Esophagus squamous epithelium (tissue), 5 donors: ENCODE measurements around the gene ADAMTS3. TPM values are rescaled to one million over a fixed set of nuclear protein-coding genes. Genes with fewer than 3 reads are reported as not detected.

Experiments
- DNase-seq: peaks from one replicate; lab custom pipeline; 2025; lab: John Stamatoyannopoulos, UW
- H3K27ac ChIP-seq, 4 donors: fragments of 200-600 bp; sonication (generic); one replicate each; pipeline ENCODE4 v1.5.1; 2016 to 2019; ENCODE audit warnings: mild to moderate bottlenecking in 1 of 4
- H3K27me3 ChIP-seq, 4 donors: fragments of 200-600 bp; sonication (generic); 1 replicate in 3 of 4; 2 replicates in 1 of 4; pipeline versions ENCODE4 v1.5.1 to v1.6.0; 2017 to 2021; ENCODE audit warnings: antibody characterized with exemption in 1 of 4
- H3K36me3 ChIP-seq, 3 donors: fragments of 200-600 bp; sonication (generic); one replicate each; pipeline ENCODE4 v1.5.1; 2016 to 2019
- H3K4me1 ChIP-seq, 3 donors: fragments of 200-600 bp; sonication (generic); one replicate each; pipeline ENCODE4 v1.5.1; 2017 to 2019
- H3K4me3 ChIP-seq, 4 donors: fragments of 200-600 bp; sonication (generic); 1 replicate in 3 of 4; 2 replicates in 1 of 4; pipeline ENCODE4 v1.5.1; 2016 to 2019; ENCODE audit warnings: mild to moderate bottlenecking in 2 of 4, moderate library complexity in 1 of 4
- H3K9me3 ChIP-seq, 3 donors: fragments of 200-600 bp; sonication (generic); one replicate each; pipeline ENCODE4 v1.5.1; 2016 to 2019
- POLR2A ChIP-seq, 4 donors: fragments of 450-650 bp; IDR thresholded peaks; one replicate each; pipeline ENCODE4 v1.6.1; 2017; ENCODE audit warnings: antibody characterized with exemption in 4 of 4, mild to moderate bottlenecking in 4 of 4, moderate library complexity in 3 of 4
- WGBS, 2 donors: methylation state at CpG; one replicate each; pipeline ENCODE4 v1.1.5; 2018; 5-methylcytosine and 5-hydroxymethylcytosine counted together
- intact Hi-C: fragments of 100-400 bp; cut with DNase I; formaldehyde crosslinking; loops from one replicate; pipeline ENCODE4 v1.15.0; 2022
- total RNA-seq, 4 donors: library from RNA; depleted of rRNA; stranded (reverse); fragments of >200 nt; gene quantifications; one replicate each; pipeline ENCODE4 v1.1.0, GENCODE V29; 2016
- TF ChIP-seq, protein P1 (sequence below), 6 experiments: fragments of 450-650 bp in 4 of 6; fragments of 200-600 bp in 2 of 6; sonication (generic) in 2 of 6; IDR thresholded peaks; one replicate each; pipeline ENCODE4 v1.5.1; 2016 to 2019; ENCODE audit warnings: antibody characterized with exemption in 6 of 6, mild to moderate bottlenecking in 4 of 6, moderate library complexity in 4 of 6
- donor health status: DM: yes; HTN: yes; CAD: no.

The ADAMTS3 gene
- total RNA-seq, 4 donors from 2014 or later, result 0.15 to 0.57 (median 0.18) TPM; not detected in 1

DNA sequence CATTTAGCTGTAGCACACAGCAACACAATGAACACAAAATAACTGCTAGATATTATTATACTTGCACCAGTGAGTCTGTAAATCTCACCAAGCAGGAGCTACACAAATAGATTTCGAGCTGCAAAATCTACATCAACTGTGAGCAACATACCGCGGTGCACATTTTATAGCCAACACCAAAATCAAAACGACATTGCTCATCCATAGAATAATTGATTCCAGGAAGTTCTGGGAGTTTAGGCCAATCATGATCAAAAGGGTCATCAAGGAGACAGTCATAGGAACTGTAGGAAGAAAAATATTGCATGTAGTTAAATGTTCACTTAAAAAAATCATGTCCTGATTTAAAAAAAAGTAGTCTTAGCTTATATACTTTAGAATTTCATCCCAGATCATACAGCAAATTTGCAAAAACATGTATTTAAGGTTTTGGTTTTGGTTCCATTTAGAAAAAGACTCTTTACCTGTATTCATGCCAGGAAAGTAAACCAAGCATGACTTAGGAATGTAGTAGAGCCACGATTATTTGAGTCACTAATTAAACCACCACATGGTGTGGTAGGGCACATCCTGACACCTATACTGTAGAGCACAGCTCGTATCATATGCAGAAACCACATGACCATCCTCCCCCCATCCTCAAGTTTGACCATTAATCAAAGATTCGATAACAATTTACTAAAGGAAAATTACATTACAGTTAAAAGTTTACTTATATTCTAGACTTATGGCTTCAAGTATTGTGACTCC, 250.4 kb downstream of the ADAMTS3 start:
- 37 to 45% methylated on average over 7 of the region's 7 CpGs for WGBS, 2 donors
- intact Hi-C loops, result no loop called here
- TF ChIP-seq POLR2A (IDR thresholded peaks at IDR 0.05), result no peak
- TF ChIP-seq, protein P1, sequence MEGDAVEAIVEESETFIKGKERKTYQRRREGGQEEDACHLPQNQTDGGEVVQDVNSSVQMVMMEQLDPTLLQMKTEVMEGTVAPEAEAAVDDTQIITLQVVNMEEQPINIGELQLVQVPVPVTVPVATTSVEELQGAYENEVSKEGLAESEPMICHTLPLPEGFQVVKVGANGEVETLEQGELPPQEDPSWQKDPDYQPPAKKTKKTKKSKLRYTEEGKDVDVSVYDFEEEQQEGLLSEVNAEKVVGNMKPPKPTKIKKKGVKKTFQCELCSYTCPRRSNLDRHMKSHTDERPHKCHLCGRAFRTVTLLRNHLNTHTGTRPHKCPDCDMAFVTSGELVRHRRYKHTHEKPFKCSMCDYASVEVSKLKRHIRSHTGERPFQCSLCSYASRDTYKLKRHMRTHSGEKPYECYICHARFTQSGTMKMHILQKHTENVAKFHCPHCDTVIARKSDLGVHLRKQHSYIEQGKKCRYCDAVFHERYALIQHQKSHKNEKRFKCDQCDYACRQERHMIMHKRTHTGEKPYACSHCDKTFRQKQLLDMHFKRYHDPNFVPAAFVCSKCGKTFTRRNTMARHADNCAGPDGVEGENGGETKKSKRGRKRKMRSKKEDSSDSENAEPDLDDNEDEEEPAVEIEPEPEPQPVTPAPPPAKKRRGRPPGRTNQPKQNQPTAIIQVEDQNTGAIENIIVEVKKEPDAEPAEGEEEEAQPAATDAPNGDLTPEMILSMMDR (IDR thresholded peaks at IDR 0.05), result no peak
- H3K4me3 ChIP-seq, result no peak overlapping the region
- DNase-seq, result no peak
- no peaks in the 10 kb centered on the region for H3K27me3 ChIP-seq
- peak overlapping the region in 1 of 4 donors; percentile 14 for H3K27ac ChIP-seq
- no peaks in the 10 kb centered on the region for H3K36me3 ChIP-seq
- peaks cover 0 to 46% (median 12%) of the 10 kb centered on the region in 3 donors for H3K4me1 ChIP-seq
- H3K9me3 ChIP-seq, result no peaks in the 10 kb centered on the region

DNA sequence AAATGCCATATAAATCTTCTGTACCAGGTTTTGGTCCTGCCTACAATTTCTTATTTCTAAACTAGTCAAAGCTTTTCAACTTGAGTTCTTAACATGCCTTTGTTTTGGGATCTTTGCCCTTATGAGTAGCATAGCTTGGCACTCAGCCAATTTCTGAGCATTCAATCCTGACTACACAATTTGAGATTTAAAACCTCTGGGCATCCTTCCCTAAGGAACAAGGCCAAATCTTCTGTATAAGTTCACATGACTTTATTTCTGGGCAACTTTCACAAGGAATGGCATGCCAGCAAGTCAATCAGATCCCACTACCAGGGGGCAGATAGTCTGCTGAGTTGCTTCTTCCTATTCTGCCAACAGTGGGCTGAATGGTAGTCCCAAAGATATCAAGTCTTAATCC, 254.2 kb downstream of the ADAMTS3 start:
- no peaks in the 10 kb centered on the region for H3K27me3 ChIP-seq
- intact Hi-C loops, result no loop called here
- no peak overlapping the region for H3K4me3 ChIP-seq
- TF ChIP-seq POLR2A (IDR thresholded peaks at IDR 0.05), result no peak
- TF ChIP-seq, protein P1 (IDR thresholded peaks at IDR 0.05), result no peak
- no peaks in the 10 kb centered on the region for H3K36me3 ChIP-seq
- no peak overlapping the region for H3K27ac ChIP-seq
- DNase-seq, result no peak
- no peaks in the 10 kb centered on the region for H3K9me3 ChIP-seq
- peaks cover 0 to 67% (median 33%) of the 10 kb centered on the region in 3 donors for H3K4me1 ChIP-seq

DNA sequence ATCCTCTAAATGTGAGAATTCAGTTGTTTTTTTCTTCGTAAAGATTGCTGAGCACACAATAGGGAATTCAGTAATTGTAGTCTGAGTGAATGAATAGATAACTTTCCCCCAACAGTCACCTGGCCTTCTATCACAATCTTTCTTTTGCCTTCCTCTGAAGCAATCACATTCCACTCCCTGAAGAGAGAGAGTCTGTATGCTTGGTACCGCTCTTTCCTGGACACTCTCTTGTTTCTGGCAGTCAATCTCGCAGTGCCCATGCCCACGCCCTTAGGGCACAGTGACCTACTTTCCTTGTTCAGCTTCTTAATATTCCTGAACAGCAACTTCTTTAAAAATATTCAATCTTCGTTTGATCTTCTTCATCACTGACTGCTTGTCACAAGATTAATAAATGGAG, 255.9 kb downstream of the ADAMTS3 start:
- no peak for DNase-seq
- Histone ChIP-seq H3K27ac (no peak overlapping the region), H3K4me3 (no peak overlapping the region), H3K36me3 (no peaks in the 10 kb centered on the region), H3K9me3 (no peaks in the 10 kb centered on the region), H3K4me1 (peaks cover 0 to 49% (median 24%) of the 10 kb centered on the region in 3 donors), H3K27me3 (no peaks in the 10 kb centered on the region)
- intact Hi-C loops, result no loop called here
- 49 to 52% methylated on average over 5 of the region's 5 CpGs for WGBS, 2 donors
- TF ChIP-seq POLR2A (IDR thresholded peaks at IDR 0.05), result no peak
- TF ChIP-seq, protein P1 (IDR thresholded peaks at IDR 0.05), result no peak

DNA sequence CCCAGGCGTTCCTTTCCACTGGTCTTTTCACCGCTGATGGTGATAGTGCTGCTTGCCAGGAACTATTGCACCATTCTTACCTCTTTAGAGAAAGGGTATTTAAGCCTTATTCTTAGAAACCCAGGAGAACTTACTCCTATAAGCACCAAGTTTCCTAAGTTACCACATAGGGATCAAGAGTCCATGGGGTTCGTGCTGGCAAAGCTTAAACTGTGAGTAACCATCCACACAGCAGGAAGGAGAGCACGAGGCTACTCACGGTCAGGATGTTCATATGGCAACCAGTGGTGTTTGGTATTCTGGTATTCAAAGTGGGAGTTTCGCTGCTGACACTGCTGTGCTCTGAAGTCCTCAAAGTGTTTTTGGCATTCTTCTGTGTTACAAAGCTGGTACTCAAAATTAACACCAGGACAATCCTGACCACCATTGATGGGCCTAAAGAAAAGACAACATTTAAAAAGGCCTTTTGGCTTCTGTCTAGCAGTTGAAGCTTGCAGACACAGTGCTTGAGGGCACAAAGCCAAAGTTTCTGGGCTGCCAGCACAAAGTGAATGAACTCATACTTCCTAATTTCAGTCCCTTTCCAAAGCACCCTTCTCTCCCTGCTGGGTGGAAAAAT, 256.9 kb downstream of the ADAMTS3 start:
- Histone ChIP-seq H3K4me1 (peaks cover 0 to 45% (median 24%) of the 10 kb centered on the region in 3 donors), H3K27me3 (no peaks in the 10 kb centered on the region), H3K27ac (peak overlapping the region in 3 of 4 donors; percentile 7 to 69 (median 43)), H3K9me3 (no peaks in the 10 kb centered on the region), H3K36me3 (no peaks in the 10 kb centered on the region), H3K4me3 (no peak overlapping the region)
- TF ChIP-seq, protein P1 (IDR thresholded peaks at IDR 0.05), result no peak
- no peak for TF ChIP-seq POLR2A (IDR thresholded peaks at IDR 0.05)
- no peak for DNase-seq
- intact Hi-C loops, result no loop called here
- WGBS, 2 donors, result 20 to 23% methylated on average over 6 of the region's 6 CpGs

DNA sequence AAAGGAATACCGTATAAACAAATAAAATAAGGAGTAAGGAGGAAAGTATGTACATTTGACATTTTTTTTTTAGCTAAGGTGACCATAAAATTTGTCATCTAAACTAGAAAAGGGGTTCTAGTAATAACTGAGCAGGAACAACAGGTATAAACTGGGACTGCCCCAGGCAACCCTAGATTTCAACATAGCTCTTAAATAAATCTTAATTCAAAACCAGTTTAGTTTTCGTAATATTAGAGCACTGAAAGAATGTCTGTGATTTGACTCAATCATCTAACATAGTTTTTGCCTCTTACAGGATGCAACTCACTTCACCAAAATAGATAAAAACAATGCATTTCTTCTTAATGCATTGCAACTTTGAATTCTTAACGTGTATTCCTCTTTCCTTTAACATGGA, 257.7 kb downstream of the ADAMTS3 start:
- Histone ChIP-seq H3K9me3 (no peaks in the 10 kb centered on the region), H3K27me3 (no peaks in the 10 kb centered on the region), H3K27ac (peak overlapping the region in 1 of 4 donors; percentile 69), H3K4me3 (no peak overlapping the region), H3K4me1 (peaks cover 0 to 45% (median 24%) of the 10 kb centered on the region in 3 donors), H3K36me3 (no peaks in the 10 kb centered on the region)
- intact Hi-C loops, result no loop called here
- 40 to 55% methylated on average over 3 of the region's 3 CpGs for WGBS, 2 donors
- no peak for DNase-seq
- TF ChIP-seq POLR2A (IDR thresholded peaks at IDR 0.05), result no peak
